HFFc6 (cell line): Measurements from ENCODE around the gene MAPK7. TPM values are rescaled to one million over a fixed set of nuclear protein-coding genes. Genes with fewer than 3 reads are reported as not detected.

ENCODE experiments used
- DNase-seq: peaks from one replicate; pipeline ENCODE4 v3.0.0-alpha.2; 2018
- H3K27ac Mint-ChIP-seq: 2 replicates; pipeline ENCODE4 v1.8.0; 2020; ENCODE audit warnings: mild to moderate bottlenecking, mixed read lengths
- H3K27me3 Mint-ChIP-seq: 2 replicates; pipeline ENCODE4 v1.8.0; 2021; ENCODE audit warnings: mild to moderate bottlenecking, moderate library complexity, mixed read lengths; ENCODE audit not compliant: insufficient read depth
- H3K36me3 Mint-ChIP-seq: 2 replicates; pipeline ENCODE4 v1.8.0; 2021; ENCODE audit warnings: low read depth, mixed read lengths
- H3K4me1 Mint-ChIP-seq: 2 replicates; pipeline ENCODE4 v1.8.0; 2020; ENCODE audit warnings: low read depth, mixed read lengths
- H3K4me3 Mint-ChIP-seq: 2 replicates; pipeline ENCODE4 v1.8.0; 2020; ENCODE audit warnings: mild to moderate bottlenecking, moderate library complexity, mixed read lengths
- H3K9me3 Mint-ChIP-seq: 2 replicates; pipeline ENCODE4 v1.8.0; 2020; ENCODE audit warnings: mild to moderate bottlenecking, mixed read lengths
- CTCF ChIP-seq: fragments of 200-600 bp; sonication (generic); IDR thresholded peaks from 2 replicates; pipeline ENCODE4 v1.5.0; 2021; ENCODE audit warnings: antibody characterized with exemption, mild to moderate bottlenecking
- total RNA-seq, 6 experiments: library from RNA; stranded (reverse); fragmentation: NEBNext Ultra II Directional; extraction: Animal tissue kit (Norgen Biotek cat#: 25700); gene quantifications; 2 replicates in 1 of 6; 3 replicates in 5 of 6; pipeline ENCODE4 v1.2.3, GENCODE V29; 2021

MAPK7 gene
- total RNA-seq, 6 experiments from 2014 or later = 18.5 to 27.1 (median 23.9) TPM

GRCh38 chr17:19372866-19373504 is 5.3 kb upstream of the MAPK7 start:
- no peak for TF ChIP-seq CTCF
- no peak overlapping the region for H3K4me3 Mint-ChIP-seq
- H3K4me1 Mint-ChIP-seq = peaks cover 30% of the 10 kb centered on the region
- no peak overlapping the region for H3K27ac Mint-ChIP-seq
- H3K9me3 Mint-ChIP-seq = no peaks in the 10 kb centered on the region
- no peak for DNase-seq
- H3K27me3 Mint-ChIP-seq = peaks cover 3% of the 10 kb centered on the region
- H3K36me3 Mint-ChIP-seq = no peaks in the 10 kb centered on the region

- H3K27ac Mint-ChIP-seq = 0 out of 2 replicates have a peak overlapping the region, but pooled peaks have one; percentile 22
These were observed 4.2 kb upstream of the MAPK7 start for GRCh38 chr17:19374136-19374535.

GRCh38 chr17:19375732-19376131 is 2.6 kb upstream of the MAPK7 start:
- Mint-ChIP-seq H3K4me1 (peaks cover 34% of the 10 kb centered on the region), H3K27ac (no peak overlapping the region), H3K9me3 (no peaks in the 10 kb centered on the region), H3K27me3 (peaks cover 3% of the 10 kb centered on the region), H3K36me3 (peaks cover 16% of the 10 kb centered on the region), H3K4me3 (0 out of 2 replicates have a peak overlapping the region, but pooled peaks have one; percentile 32)
- TF ChIP-seq CTCF = no peak
- no peak for DNase-seq

More at GRCh38 chr17:19374136-19374535, 4.2 kb upstream of the MAPK7 start:
- H3K4me3 Mint-ChIP-seq = no peak overlapping the region
- H3K4me1 Mint-ChIP-seq = peaks cover 21% of the 10 kb centered on the region
- DNase-seq = no peak
- no peak for TF ChIP-seq CTCF
- peaks cover 3% of the 10 kb centered on the region for H3K27me3 Mint-ChIP-seq
- peaks cover 2% of the 10 kb centered on the region; the same call in 1 of the 2 replicates for H3K36me3 Mint-ChIP-seq
- no peaks in the 10 kb centered on the region for H3K9me3 Mint-ChIP-seq

GRCh38 chr17:19376811-19377210 is 1.5 kb upstream of the MAPK7 start:
- TF ChIP-seq CTCF = no peak

GRCh38 chr17:19377602-19378415 is 489 bp upstream of the MAPK7 start:
- TF ChIP-seq CTCF = peak; percentile 48; the same call in 1 of the 2 replicates
- H3K4me1 Mint-ChIP-seq = peaks cover 34% of the 10 kb centered on the region
- peak overlapping the region; percentile 95 for H3K4me3 Mint-ChIP-seq
- H3K36me3 Mint-ChIP-seq = peaks cover 17% of the 10 kb centered on the region
- H3K27me3 Mint-ChIP-seq = peaks cover 3% of the 10 kb centered on the region
- H3K27ac Mint-ChIP-seq = peak overlapping the region; percentile 99
- peak; percentile 99 for DNase-seq
- H3K9me3 Mint-ChIP-seq = no peaks in the 10 kb centered on the region

More at GRCh38 chr17:19376811-19377210, 1.5 kb upstream of the MAPK7 start:
- H3K4me3 Mint-ChIP-seq = peak overlapping the region; percentile 95
- peaks cover 17% of the 10 kb centered on the region for H3K36me3 Mint-ChIP-seq
- no peak for DNase-seq
- H3K4me1 Mint-ChIP-seq = peaks cover 34% of the 10 kb centered on the region
- H3K9me3 Mint-ChIP-seq = no peaks in the 10 kb centered on the region
- peaks cover 3% of the 10 kb centered on the region for H3K27me3 Mint-ChIP-seq
- peak overlapping the region; percentile 99 for H3K27ac Mint-ChIP-seq
